ENCODE measurements around the gene CLDND1.

GRCh38 chr3:98554580-98554979 is 31.9 kb upstream of the CLDND1 start:
- TF ChIP-seq CTCF (IDR thresholded peaks at IDR 0.05): no peak
- TF ChIP-seq POLR2A (IDR thresholded peaks at IDR 0.05): no peak
